AG04450 (cell line): ENCODE measurements around the gene PAPLN. TPM values are rescaled to one million over a fixed set of nuclear protein-coding genes. Genes with fewer than 3 reads are reported as not detected.

Source experiments
- CTCF ChIA-PET: fragments of 300-600, 350-600 bp; formaldehyde crosslinking; extraction: SDS; loops from one replicate; lab custom pipeline; 2022; ENCODE audit warnings: antibody characterized with exemption, inconsistent platforms; lab: Charles Lee
- POLR2A ChIA-PET: fragments of 350-600 bp; formaldehyde crosslinking; extraction: SDS; loops from one replicate; lab custom pipeline; 2021; ENCODE audit warnings: antibody characterized with exemption, inconsistent platforms; lab: Yijun Ruan, JAX
- DNase-seq: peaks from one replicate; pipeline ENCODE4 v3.0.0-alpha.2; 2011; ENCODE audit warnings: low read depth, low spot score
- H3K27ac ChIP-seq: one replicate; pipeline ENCODE4 v1.5.1; 2012; ENCODE audit warnings: low read depth, low read length, control low read depth
- H3K27me3 ChIP-seq: one replicate; pipeline ENCODE4 v1.6.0; 2012; ENCODE audit warnings: low read length; ENCODE audit not compliant: control insufficient read depth, insufficient read depth
- H3K4me3 ChIP-seq: 2 replicates; pipeline ENCODE4 v1.5.1; 2011; ENCODE audit warnings: mild to moderate bottlenecking, low read depth, low read length, control low read depth
- H3K9me3 ChIP-seq: 2 replicates; pipeline ENCODE4 v1.5.1; 2012; ENCODE audit warnings: low read length; ENCODE audit not compliant: control insufficient read depth, insufficient read depth
- polyA plus RNA-seq: library from polyadenylated mRNA; depleted of rRNA; stranded (reverse); fragments of >200 nt; gene quantifications from 2 replicates; pipeline ENCODE4 v1.2.3, GENCODE V29; 2011
- TF ChIP-seq, protein P1 (sequence below): IDR thresholded peaks from 2 replicates; pipeline ENCODE4 v1.5.1; 2011; ENCODE audit warnings: low read depth, low read length, control low read depth, inconsistent platforms

The PAPLN gene
- polyA plus RNA-seq, 1 experiment: 3.1 TPM

DNA sequence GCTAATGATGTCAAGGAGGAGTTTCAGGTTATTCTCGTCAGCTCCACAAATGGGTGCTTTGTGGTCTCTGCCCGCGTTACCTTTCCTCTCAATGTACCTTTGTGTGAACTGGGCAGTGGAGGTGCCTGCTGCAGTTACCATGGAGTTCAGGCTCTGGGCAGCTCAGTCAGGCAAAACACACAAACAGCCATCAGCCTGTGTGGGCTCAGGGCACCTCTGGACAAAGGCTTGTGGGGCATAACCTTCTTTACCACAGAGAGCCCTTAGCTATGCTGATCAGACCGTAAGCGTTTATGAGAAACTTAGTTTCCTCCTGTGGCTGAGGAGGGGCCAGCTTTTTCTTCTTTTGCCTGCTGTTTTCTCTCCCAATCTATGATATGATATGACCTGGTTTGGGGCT, 16.7 kb upstream of the PAPLN start:
- DNase-seq: no peak
- H3K27me3 ChIP-seq: no peaks in the 10 kb centered on the region
- H3K27ac ChIP-seq: no peak overlapping the region
- ChIA-PET CTCF (no interaction called here), POLR2A (no interaction called here)
- H3K9me3 ChIP-seq: no peaks in the 10 kb centered on the region
- no peak overlapping the region for H3K4me3 ChIP-seq
- TF ChIP-seq, protein P1, sequence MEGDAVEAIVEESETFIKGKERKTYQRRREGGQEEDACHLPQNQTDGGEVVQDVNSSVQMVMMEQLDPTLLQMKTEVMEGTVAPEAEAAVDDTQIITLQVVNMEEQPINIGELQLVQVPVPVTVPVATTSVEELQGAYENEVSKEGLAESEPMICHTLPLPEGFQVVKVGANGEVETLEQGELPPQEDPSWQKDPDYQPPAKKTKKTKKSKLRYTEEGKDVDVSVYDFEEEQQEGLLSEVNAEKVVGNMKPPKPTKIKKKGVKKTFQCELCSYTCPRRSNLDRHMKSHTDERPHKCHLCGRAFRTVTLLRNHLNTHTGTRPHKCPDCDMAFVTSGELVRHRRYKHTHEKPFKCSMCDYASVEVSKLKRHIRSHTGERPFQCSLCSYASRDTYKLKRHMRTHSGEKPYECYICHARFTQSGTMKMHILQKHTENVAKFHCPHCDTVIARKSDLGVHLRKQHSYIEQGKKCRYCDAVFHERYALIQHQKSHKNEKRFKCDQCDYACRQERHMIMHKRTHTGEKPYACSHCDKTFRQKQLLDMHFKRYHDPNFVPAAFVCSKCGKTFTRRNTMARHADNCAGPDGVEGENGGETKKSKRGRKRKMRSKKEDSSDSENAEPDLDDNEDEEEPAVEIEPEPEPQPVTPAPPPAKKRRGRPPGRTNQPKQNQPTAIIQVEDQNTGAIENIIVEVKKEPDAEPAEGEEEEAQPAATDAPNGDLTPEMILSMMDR: no peak

DNA sequence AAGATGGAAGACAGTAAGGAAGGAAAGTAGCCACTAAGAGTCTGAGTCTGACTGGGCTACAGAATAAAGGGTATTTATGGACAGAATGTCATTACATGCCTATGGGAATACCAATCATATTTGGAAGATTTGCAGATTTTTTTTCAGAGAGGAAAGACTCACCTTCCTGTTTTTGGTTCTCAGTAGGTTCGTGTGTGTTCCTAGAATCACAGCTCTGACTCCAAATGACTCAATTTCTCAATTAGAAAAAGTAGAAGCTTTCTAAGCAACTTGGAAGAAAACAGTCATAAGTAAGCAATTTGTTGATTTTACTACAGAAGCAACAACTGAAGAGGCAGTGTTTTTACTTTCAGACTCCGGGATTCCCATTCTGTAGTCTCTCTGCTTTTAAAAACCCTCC, 15.4 kb upstream of the PAPLN start:
- TF ChIP-seq, protein P1: no peak
- POLR2A ChIA-PET: interaction anchor here (1.8 kb wide), 1 partner anchor 33 kb away, joined by 3 read pairs; no protein-coding TSS in a partner anchor
- no peak overlapping the region for H3K4me3 ChIP-seq
- no peaks in the 10 kb centered on the region for H3K27me3 ChIP-seq
- H3K9me3 ChIP-seq: no peaks in the 10 kb centered on the region
- DNase-seq: no peak
- CTCF ChIA-PET: no interaction called here
- no peak overlapping the region for H3K27ac ChIP-seq

GRCh38 chr14:73223049-73223448, 14.3 kb upstream of the PAPLN start:
- Histone ChIP-seq H3K27ac (no peak overlapping the region), H3K9me3 (no peaks in the 10 kb centered on the region), H3K27me3 (no peaks in the 10 kb centered on the region), H3K4me3 (no peak overlapping the region)
- no peak for DNase-seq
- TF ChIP-seq, protein P1: no peak
- ChIA-PET POLR2A (interaction anchor here (1.2 to 1.8 kb wide), 2 partner anchors 15 to 34 kb away, joined by 3 read pairs; no protein-coding TSS in a partner anchor), CTCF (interaction anchor here (1.0 to 2.1 kb wide), 2 partner anchors 26 to 72 kb away, joined by 3 to 5 read pairs; no protein-coding TSS in a partner anchor)

DNA sequence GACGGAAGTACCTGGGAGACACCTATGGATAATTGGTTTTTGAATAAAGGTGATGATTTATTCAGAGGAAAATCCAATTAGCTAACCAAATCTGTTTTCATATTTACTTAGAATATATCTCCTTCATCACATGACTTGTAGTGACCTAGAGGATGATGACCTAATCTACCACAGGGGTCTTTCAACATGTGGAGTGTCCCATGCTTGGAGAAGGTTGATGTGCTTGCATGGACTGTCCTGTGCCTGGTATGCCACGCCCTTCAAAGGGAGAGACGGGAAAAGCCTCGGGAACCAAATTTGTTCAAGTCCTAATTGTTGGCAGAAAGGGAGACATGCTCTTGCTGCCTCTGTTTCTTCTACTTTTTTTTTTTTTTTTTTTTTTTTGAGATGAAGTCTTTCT, 11.8 kb upstream of the PAPLN start:
- ChIA-PET POLR2A (no interaction called here), CTCF (interaction anchor here (0.7 kb wide), 1 partner anchor 52 kb away, joined by 4 read pairs; no protein-coding TSS in a partner anchor)
- TF ChIP-seq, protein P1: no peak
- Histone ChIP-seq H3K9me3 (no peaks in the 10 kb centered on the region), H3K27me3 (no peaks in the 10 kb centered on the region), H3K4me3 (no peak overlapping the region), H3K27ac (no peak overlapping the region)
- no peak for DNase-seq
